Psoas muscle (tissue), 8 donors: ENCODE results near the gene SCNN1G. TPM values are rescaled to one million over a fixed set of nuclear protein-coding genes. Genes with fewer than 3 reads are reported as not detected.

Source experiments
- ATAC-seq, 4 donors: fragments of 200-7000 bp; cut with Tn5 transposase; one replicate each; pipeline ENCODE4 v1.9.1; 2020; ENCODE audit warnings: moderate library complexity in 3 of 4, mild to moderate bottlenecking in 2 of 4
- DNase-seq, 2 donors: peaks; one replicate each; pipeline ENCODE4 v3.0.0-alpha.2; 2020
- H3K27ac ChIP-seq: fragments of 200-600 bp; one replicate; pipeline ENCODE4 v1.8.0; 2022
- H3K27me3 ChIP-seq, 3 donors: fragments of 200-600 bp in 1 of 3; one replicate each; pipeline versions ENCODE4 v1.6.1 to v1.8.0; 2013 to 2022; ENCODE audit warnings: low read length in 2 of 3, mild to moderate bottlenecking in 2 of 3, moderate library complexity in 1 of 3; ENCODE audit not compliant: insufficient read depth in 3 of 3
- H3K36me3 ChIP-seq, 2 donors: fragments of 200-600 bp in 1 of 2; one replicate each; pipeline versions ENCODE4 v1.6.1 to v1.8.0; 2013 to 2022; ENCODE audit warnings: low read depth in 1 of 2, mild to moderate bottlenecking in 1 of 2, moderate library complexity in 1 of 2; ENCODE audit not compliant: insufficient read depth in 1 of 2
- H3K4me1 ChIP-seq: fragments of 200-600 bp; one replicate; pipeline ENCODE4 v1.8.0; 2022
- H3K4me3 ChIP-seq: fragments of 200-600 bp; one replicate; pipeline ENCODE4 v1.8.0; 2022; ENCODE audit warnings: mild to moderate bottlenecking
- H3K9me3 ChIP-seq: fragments of 200-600 bp; one replicate; pipeline ENCODE4 v1.8.0; 2022
- CTCF ChIP-seq: fragments of 200-600 bp; IDR thresholded peaks from one replicate; pipeline ENCODE4 v1.8.0; 2022; ENCODE audit warnings: antibody characterized with exemption
- WGBS, 3 donors: extraction: QIAGEN DNeasy Blood & Tissue Kit; methylation state at CpG; one replicate each; pipeline versions ENCODE4 v1.1.6 to v1.1.7; 2013; 5-methylcytosine and 5-hydroxymethylcytosine counted together
- intact Hi-C, 2 donors: fragments of 100-400 bp; cut with DNase I; formaldehyde crosslinking; loops; one replicate each; pipeline versions ENCODE4 v1.11.0 to v1.14.2; 2022
- polyA plus RNA-seq, 3 donors: library from polyadenylated mRNA; stranded (reverse); fragments of 200-250 nt; gene quantifications; one replicate each; pipeline ENCODE4 v1.2.3, GENCODE V29; 2013
- total RNA-seq, 4 donors: library from RNA; stranded (reverse); fragmentation: NEBNext Ultra II Directional in 2 of 4; extraction: Animal tissue kit (Norgen Biotek cat#: 25700) in 2 of 4; gene quantifications; one replicate each; pipeline versions ENCODE4 v1.2.1 to v1.2.4, GENCODE V29; 2021 to 2023
- donor health status: healthy with polysubstance abuse.
- donor health status: DM: no; HTN: no; CAD: no; lungs with moderate emphysema.
- donor health status: Bipolar disorder and iron deficiency.
- donor health status: healthy.
- donor health status: DM: yes; HTN: yes; CAD: no.
- donor health status: DM: no; HTN: no; CAD: no.
- donor health status: DM: no; HTN: no; CAD: no.
- donor health status: DM: yes; HTN: yes; CAD: no.

Gene SCNN1G
- total and polyA plus RNA-seq, 7 donors, result 0.01 to 0.08 TPM; not detected in 5

DNA sequence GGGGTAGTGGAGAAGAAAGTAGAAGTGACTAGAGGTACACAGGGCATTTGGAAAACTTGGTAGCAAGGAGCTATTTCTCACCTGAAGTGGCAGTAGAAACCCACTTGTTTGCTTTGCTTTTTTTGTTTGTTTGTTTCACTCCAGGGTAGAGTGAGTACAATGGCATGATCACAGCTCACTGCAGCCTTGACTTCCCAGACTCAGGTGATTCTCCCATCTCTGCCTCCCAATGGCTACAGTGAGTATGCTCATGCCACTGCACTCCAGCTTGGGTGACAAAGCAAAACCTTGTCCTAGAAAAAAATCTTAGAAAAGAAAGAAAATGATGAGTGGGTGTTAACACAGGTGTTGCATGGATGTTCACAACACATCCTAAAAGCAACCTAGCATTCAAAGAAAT lies 40.4 kb downstream of the SCNN1G start:
- ATAC-seq, result no peak
- intact Hi-C loops, result no loop called here
- H3K36me3 ChIP-seq, result no peaks in the 10 kb centered on the region

DNA sequence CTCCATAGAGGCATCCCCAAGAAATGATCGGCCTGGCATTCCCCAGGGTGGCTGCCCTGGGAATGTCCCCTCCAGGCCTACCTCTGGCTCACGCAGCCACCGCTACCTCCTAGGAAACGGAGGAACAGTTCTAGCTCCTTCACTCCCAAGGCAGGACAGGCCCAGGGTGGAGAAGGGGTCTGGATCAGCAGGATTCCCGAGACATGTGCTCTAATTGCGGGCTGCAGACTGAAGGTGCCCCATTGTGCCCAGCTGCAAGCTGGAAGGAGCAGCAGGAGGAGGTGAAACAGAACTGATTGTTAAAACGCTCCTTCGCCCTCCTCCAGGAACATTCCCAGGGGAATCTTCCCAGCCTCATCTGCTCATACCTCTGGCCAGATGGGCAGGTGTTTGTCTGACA lies 40.8 kb downstream of the SCNN1G start:
- H3K9me3 ChIP-seq, result no peaks in the 10 kb centered on the region
- intact Hi-C loops, result no loop called here

More for the DNA sequence above, 40.4 kb downstream of the SCNN1G start:
- H3K4me1 ChIP-seq, result no peaks in the 10 kb centered on the region
- H3K4me3 ChIP-seq, result no peak overlapping the region
- no peaks in the 10 kb centered on the region for H3K9me3 ChIP-seq
- no peak for DNase-seq
- no peak for TF ChIP-seq CTCF
- no peak overlapping the region for H3K27ac ChIP-seq
- no peaks in the 10 kb centered on the region for H3K27me3 ChIP-seq

DNA sequence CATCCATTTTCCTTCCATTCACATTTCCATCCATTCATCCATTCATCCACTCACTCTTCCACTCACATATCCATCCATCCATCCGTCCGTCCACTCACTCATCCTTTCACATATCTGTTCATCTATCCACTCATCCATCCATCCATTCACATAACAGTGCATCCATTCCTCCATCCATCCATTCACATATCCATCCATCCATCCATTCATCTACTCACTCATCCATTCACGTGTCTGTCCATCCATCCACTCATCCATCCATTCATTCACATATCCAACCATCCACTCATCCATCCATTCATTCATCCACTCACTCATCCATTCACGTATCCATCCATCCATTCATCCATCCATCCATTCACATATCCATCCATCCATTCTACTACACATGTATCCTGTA lies 42.6 kb downstream of the SCNN1G start:
- ATAC-seq (no peak), DNase-seq (no peak)
- Histone ChIP-seq H3K4me1 (no peaks in the 10 kb centered on the region), H3K27me3 (no peaks in the 10 kb centered on the region), H3K27ac (no peak overlapping the region), H3K4me3 (no peak overlapping the region), H3K36me3 (no peaks in the 10 kb centered on the region), H3K9me3 (no peaks in the 10 kb centered on the region)
- intact Hi-C loops, result no loop called here
- WGBS, 3 donors, result 77 to 83% (median 82%) methylated on average over 4 of the region's 4 CpGs
- TF ChIP-seq CTCF, result no peak

More for the DNA sequence above, 40.8 kb downstream of the SCNN1G start:
- no peak for ATAC-seq
- Histone ChIP-seq H3K4me3 (no peak overlapping the region), H3K36me3 (no peaks in the 10 kb centered on the region), H3K27ac (no peak overlapping the region), H3K4me1 (no peaks in the 10 kb centered on the region), H3K27me3 (no peaks in the 10 kb centered on the region)
- WGBS, 3 donors, result 59 to 73% (median 71%) methylated on average over 8 of the region's 8 CpGs
- no peak for DNase-seq
- no peak for TF ChIP-seq CTCF

GRCh38 chr16:23225634-23226033 lies 43.1 kb downstream of the SCNN1G start:
- no peak for ATAC-seq
- H3K9me3 ChIP-seq, result no peaks in the 10 kb centered on the region
- H3K36me3 ChIP-seq, result no peaks in the 10 kb centered on the region
- H3K4me1 ChIP-seq, result no peaks in the 10 kb centered on the region
- DNase-seq, result no peak
- H3K27ac ChIP-seq, result no peak overlapping the region
- intact Hi-C loops, result no loop called here
- H3K4me3 ChIP-seq, result no peak overlapping the region
- TF ChIP-seq CTCF, result no peak
- H3K27me3 ChIP-seq, result no peaks in the 10 kb centered on the region

DNA sequence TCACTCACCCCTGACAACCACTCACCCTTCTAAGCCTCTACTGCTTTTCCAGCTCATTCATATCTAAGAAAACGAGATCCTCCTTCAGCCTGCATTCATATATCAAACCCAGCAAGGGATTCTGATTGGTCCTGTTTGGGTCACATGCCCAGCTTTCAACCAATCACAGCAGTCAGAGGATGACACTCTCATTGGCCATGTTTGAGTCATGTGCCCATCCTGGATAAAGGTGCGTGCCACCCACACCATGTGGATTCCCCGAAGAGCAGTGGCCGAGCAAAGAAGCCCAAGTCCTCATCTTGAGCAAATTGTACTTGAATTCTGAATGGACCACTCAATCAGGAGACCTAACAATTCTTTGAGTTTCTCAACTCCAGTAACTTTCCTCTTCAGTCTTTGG lies 45.0 kb downstream of the SCNN1G start:
- Histone ChIP-seq H3K4me3 (no peak overlapping the region), H3K27me3 (no peaks in the 10 kb centered on the region), H3K36me3 (no peaks in the 10 kb centered on the region), H3K9me3 (no peaks in the 10 kb centered on the region), H3K27ac (no peak overlapping the region), H3K4me1 (no peaks in the 10 kb centered on the region)
- no peak for TF ChIP-seq CTCF
- DNase-seq (no peak), ATAC-seq (no peak)
- WGBS, 3 donors, result 52 to 61% (median 52%) methylated on average over 4 of the region's 4 CpGs
- intact Hi-C loops, result no loop called here
